Ascending aorta (tissue), 2 donors: ENCODE measurements around the gene HNRNPA0. TPM values are rescaled to one million over a fixed set of nuclear protein-coding genes. Genes with fewer than 3 reads are reported as not detected.
A peak's percentile ranks its signal among the peaks of the same experiment; 100 is the strongest.

Source experiments
- DNase-seq, 2 donors: peaks; one replicate each; pipeline ENCODE4 v3.0.0-alpha.2; 2019; ENCODE audit warnings: low spot score in 2 of 2
- H3K27ac ChIP-seq, 2 donors: fragments of 200-600 bp; sonication (generic); one replicate each; pipeline ENCODE4 v1.5.1; 2016 to 2017; ENCODE audit warnings: mild to moderate bottlenecking in 1 of 2
- H3K27me3 ChIP-seq: fragments of 200-600 bp; sonication (generic); one replicate; pipeline ENCODE4 v1.5.1; 2017
- H3K36me3 ChIP-seq, 2 donors: fragments of 200-600 bp; sonication (generic); one replicate each; pipeline ENCODE4 v1.5.1; 2016
- H3K4me1 ChIP-seq, 2 donors: fragments of 200-600 bp; sonication (generic); one replicate each; pipeline ENCODE4 v1.5.1; 2016 to 2017; ENCODE audit warnings: mild to moderate bottlenecking in 1 of 2
- H3K4me3 ChIP-seq, 2 donors: fragments of 200-600 bp; sonication (generic); one replicate each; pipeline ENCODE4 v1.5.1; 2016 to 2017; ENCODE audit warnings: mild to moderate bottlenecking in 1 of 2
- H3K9me3 ChIP-seq, 2 donors: fragments of 200-600 bp; sonication (generic); one replicate each; pipeline ENCODE4 v1.5.1; 2016
- intact Hi-C: fragments of 100-400 bp; cut with DNase I; formaldehyde crosslinking; loops from one replicate; pipeline ENCODE4 v1.15.1; 2023
- total RNA-seq: library from RNA; depleted of rRNA; stranded (reverse); fragments of >200 nt; gene quantifications from one replicate; pipeline ENCODE4 v1.1.0, GENCODE V29; 2016
- TF ChIP-seq, protein P1 (sequence below), 3 experiments: fragments of 200-600 bp in 2 of 3; fragments of 450-650 bp in 1 of 3; sonication (generic) in 2 of 3; IDR thresholded peaks; one replicate each; pipeline ENCODE4 v1.5.1; 2016 to 2019; ENCODE audit warnings: antibody characterized with exemption in 3 of 3, mild to moderate bottlenecking in 1 of 3, moderate library complexity in 1 of 3

Gene HNRNPA0
- total RNA-seq, 1 donor from 2014 or later = 8.6 TPM

- H3K36me3 ChIP-seq = peaks cover 0 to 13% of the 10 kb centered on the region in 2 donors
- intact Hi-C loops = no loop called here
- TF ChIP-seq, protein P1, sequence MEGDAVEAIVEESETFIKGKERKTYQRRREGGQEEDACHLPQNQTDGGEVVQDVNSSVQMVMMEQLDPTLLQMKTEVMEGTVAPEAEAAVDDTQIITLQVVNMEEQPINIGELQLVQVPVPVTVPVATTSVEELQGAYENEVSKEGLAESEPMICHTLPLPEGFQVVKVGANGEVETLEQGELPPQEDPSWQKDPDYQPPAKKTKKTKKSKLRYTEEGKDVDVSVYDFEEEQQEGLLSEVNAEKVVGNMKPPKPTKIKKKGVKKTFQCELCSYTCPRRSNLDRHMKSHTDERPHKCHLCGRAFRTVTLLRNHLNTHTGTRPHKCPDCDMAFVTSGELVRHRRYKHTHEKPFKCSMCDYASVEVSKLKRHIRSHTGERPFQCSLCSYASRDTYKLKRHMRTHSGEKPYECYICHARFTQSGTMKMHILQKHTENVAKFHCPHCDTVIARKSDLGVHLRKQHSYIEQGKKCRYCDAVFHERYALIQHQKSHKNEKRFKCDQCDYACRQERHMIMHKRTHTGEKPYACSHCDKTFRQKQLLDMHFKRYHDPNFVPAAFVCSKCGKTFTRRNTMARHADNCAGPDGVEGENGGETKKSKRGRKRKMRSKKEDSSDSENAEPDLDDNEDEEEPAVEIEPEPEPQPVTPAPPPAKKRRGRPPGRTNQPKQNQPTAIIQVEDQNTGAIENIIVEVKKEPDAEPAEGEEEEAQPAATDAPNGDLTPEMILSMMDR (IDR thresholded peaks at IDR 0.05) = no peak
- no peak for DNase-seq
- no peak overlapping the region for H3K4me3 ChIP-seq
- no peaks in the 10 kb centered on the region for H3K9me3 ChIP-seq
- H3K4me1 ChIP-seq = peaks cover 0 to 7% of the 10 kb centered on the region in 2 donors
- H3K27me3 ChIP-seq = no peaks in the 10 kb centered on the region
- H3K27ac ChIP-seq = peak overlapping the region in 1 of 2 donors; percentile 40
Measured at GRCh38 chr5:137700282-137700680, 53.9 kb downstream of the HNRNPA0 start.

- H3K36me3 ChIP-seq = peaks cover 0 to 13% of the 10 kb centered on the region in 2 donors
- H3K4me1 ChIP-seq = peaks cover 0 to 7% of the 10 kb centered on the region in 2 donors
- no peaks in the 10 kb centered on the region for H3K27me3 ChIP-seq
- TF ChIP-seq, protein P1 (IDR thresholded peaks at IDR 0.05) = no peak
- intact Hi-C loops = no loop called here
- DNase-seq = no peak
- H3K4me3 ChIP-seq = peak overlapping the region in 1 of 2 donors; percentile 20
- peak overlapping the region in 1 of 2 donors; percentile 40 for H3K27ac ChIP-seq
- H3K9me3 ChIP-seq = no peaks in the 10 kb centered on the region
Measured at GRCh38 chr5:137699336-137700281, 54.6 kb downstream of the HNRNPA0 start.

DNA sequence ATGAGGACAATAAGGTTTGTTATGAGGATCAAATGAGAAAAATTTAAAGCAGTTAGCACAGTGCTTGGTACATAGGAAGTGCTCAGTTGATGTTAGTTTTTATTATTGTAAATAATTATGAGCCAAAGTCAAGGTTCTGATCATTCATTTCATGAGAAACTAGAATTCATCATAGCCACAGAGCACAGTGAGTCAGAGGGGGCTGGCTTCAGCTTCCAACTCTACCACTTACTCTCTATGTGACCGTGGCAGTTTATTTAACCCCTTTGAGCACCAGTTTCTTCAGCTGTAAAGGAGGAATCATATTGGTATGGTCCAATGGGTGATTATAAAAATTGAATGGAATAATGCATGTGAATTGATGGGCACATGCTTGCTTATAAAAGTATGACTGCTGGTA lies 57.7 kb downstream of the HNRNPA0 start:
- Histone ChIP-seq H3K4me3 (no peak overlapping the region), H3K36me3 (peaks cover 3 to 16% of the 10 kb centered on the region in 2 donors), H3K9me3 (no peaks in the 10 kb centered on the region), H3K27ac (no peak overlapping the region), H3K4me1 (peaks cover 0 to 7% of the 10 kb centered on the region in 2 donors), H3K27me3 (no peaks in the 10 kb centered on the region)
- DNase-seq = no peak
- TF ChIP-seq, protein P1 (IDR thresholded peaks at IDR 0.05) = no peak
- intact Hi-C loops = no loop called here

- H3K27ac ChIP-seq = no peak overlapping the region
- H3K27me3 ChIP-seq = no peaks in the 10 kb centered on the region
- no peak for DNase-seq
- no peak overlapping the region for H3K4me3 ChIP-seq
- TF ChIP-seq, protein P1 (IDR thresholded peaks at IDR 0.05) = no peak
- no peaks in the 10 kb centered on the region for H3K9me3 ChIP-seq
- intact Hi-C loops = no loop called here
- peaks cover 3 to 16% of the 10 kb centered on the region in 2 donors for H3K36me3 ChIP-seq
- peaks cover 0 to 7% of the 10 kb centered on the region in 2 donors for H3K4me1 ChIP-seq
Measured at GRCh38 chr5:137695651-137696428, 58.3 kb downstream of the HNRNPA0 start.

Other genes starting within 250 kb of the HNRNPA0 start
- 7.5 TPM for gene KLHL3, start 18.3 kb downstream of the HNRNPA0 start, total RNA-seq
- 12.3 TPM for gene MYOT, start 113.5 kb upstream of the HNRNPA0 start, total RNA-seq
- gene PKD2L2, start 135.1 kb upstream of the HNRNPA0 start, total RNA-seq = not detected